ENCODE measurements around the gene ZNF534. TPM values are rescaled to one million over a fixed set of nuclear protein-coding genes. Genes with fewer than 3 reads are reported as not detected.
"Not testable (repeated sequence)": the region's sequence is repeated elsewhere in the genome, so short reads cannot be mapped to it uniquely, and the experiment has no call there.

Gene ZNF534
- total and polyA plus RNA-seq, 9 donors: 0.22 to 1.2 (median 0.70) TPM

DNA sequence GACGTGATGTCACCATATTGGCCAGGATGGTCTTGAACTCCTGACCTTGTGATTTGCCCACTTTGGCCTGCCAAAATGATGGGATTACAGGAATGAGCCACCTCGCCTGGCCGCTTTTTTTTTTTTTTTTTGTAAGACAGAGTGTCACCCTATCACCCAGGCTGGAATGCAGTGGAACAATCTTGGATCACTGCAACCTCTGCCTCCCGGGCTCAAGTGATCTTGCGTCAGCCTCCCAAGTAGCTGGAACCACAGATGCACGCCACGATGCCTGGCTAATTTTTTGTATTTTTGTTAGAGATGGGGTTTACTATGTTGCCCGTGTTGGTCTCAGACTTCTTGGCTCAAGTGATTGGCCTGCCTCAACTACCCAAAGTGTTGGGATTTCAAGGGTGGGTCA, 69.6 kb downstream of the ZNF534 start:
- H3K27ac ChIP-seq (ENCODE audit: low read length): no peak overlapping the region
- no peak for DNase-seq
- 95% methylated on average over 6 of the region's 8 CpGs for WGBS (ENCODE audit: insufficient coverage)
- peaks cover 7% of the 10 kb centered on the region for H3K36me3 ChIP-seq (ENCODE audit: control insufficient read depth, insufficient read depth, low read length)
- H3K4me3 ChIP-seq (ENCODE audit: low read length): no peak overlapping the region
- H3K27me3 ChIP-seq (ENCODE audit: control insufficient read depth, insufficient read depth, low read length): no peaks in the 10 kb centered on the region
- no peaks in the 10 kb centered on the region for H3K4me1 ChIP-seq (ENCODE audit: control insufficient read depth, insufficient read depth, low read length)
- no peaks in the 10 kb centered on the region for H3K9me3 ChIP-seq (replicated peaks; ENCODE audit: control insufficient read depth, low read depth, low read length)

DNA sequence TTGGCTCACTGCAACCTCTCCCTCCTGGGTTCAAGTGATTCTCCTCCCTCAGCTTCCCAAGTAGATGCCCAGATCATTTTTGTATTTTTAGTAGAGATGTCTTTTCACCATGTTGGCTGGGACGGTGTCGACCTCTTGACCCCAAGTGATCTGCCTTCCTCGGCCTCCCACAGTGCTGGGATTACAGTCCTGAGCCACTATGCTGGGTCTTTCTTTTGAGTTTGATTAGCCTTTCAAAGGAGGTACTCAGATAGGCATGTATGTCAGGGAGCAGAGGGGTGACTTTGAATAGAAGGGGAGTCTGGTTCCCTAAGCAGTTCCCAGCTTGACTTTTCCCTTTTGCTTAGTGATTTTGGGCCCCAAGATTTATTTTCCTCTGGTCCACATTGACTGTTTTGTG, 71.5 kb downstream of the ZNF534 start:
- H3K36me3 ChIP-seq (ENCODE audit: control insufficient read depth, insufficient read depth, low read length): not testable (repeated sequence)

DNA sequence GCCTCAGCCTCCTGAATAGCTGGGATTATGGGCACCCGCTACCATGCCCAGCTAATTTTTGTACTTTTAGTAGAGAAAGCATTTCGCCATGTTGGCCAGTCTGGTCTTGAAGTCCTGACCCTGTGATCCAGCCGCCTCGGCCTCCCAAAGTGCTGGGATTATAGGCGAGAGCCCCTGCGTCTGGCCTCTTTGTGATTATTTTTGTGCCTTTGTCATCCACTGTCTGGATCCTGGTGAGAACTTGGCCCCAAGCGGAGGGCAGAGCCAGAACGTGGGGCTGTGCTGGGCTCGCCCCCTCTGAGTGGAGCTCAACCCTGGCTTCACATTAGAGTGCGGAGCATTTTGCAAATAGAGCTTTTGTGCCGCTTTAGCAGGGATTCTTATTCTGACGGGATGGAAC, 72.0 kb downstream of the ZNF534 start:
- H3K36me3 ChIP-seq (ENCODE audit: control insufficient read depth, insufficient read depth, low read length); H3K27ac ChIP-seq (ENCODE audit: low read length); DNase-seq; H3K4me3 ChIP-seq (ENCODE audit: low read length); H3K9me3 ChIP-seq (replicated peaks; ENCODE audit: control insufficient read depth, low read depth, low read length); H3K27me3 ChIP-seq (ENCODE audit: control insufficient read depth, insufficient read depth, low read length); H3K4me1 ChIP-seq (ENCODE audit: control insufficient read depth, insufficient read depth, low read length): not testable (repeated sequence)
- 85% methylated on average over 10 of the region's 12 CpGs for WGBS (ENCODE audit: insufficient coverage)

More for the DNA sequence above, 71.5 kb downstream of the ZNF534 start:
- H3K27me3 ChIP-seq (ENCODE audit: control insufficient read depth, insufficient read depth, low read length); H3K4me1 ChIP-seq (ENCODE audit: control insufficient read depth, insufficient read depth, low read length); H3K4me3 ChIP-seq (ENCODE audit: low read length); H3K9me3 ChIP-seq (replicated peaks; ENCODE audit: control insufficient read depth, low read depth, low read length); H3K27ac ChIP-seq (ENCODE audit: low read length); DNase-seq: not testable (repeated sequence)
- 7% methylated on average over 2 of the region's 3 CpGs for WGBS (ENCODE audit: insufficient coverage)

Other genes with a start within 250 kb of the ZNF534 start
- gene PPP2R1A, start 239.1 kb upstream of the ZNF534 start, total RNA-seq: 136 TPM
- gene PPP2R1A, start 239.1 kb upstream of the ZNF534 start, polyA plus RNA-seq (ENCODE audit: insufficient read depth in 1 of 8, insufficient read length in 8 of 8, low replicate concordance in 1 of 8): 100 to 1,000 TPM; 278 to 349 (median 314) TPM
- gene ZNF766, start 159.6 kb upstream of the ZNF534 start, total RNA-seq: 17.3 TPM
- 10 to 100 TPM in 5 of 8 donors, 1 to 10 TPM in 3; 6.5 to 13.6 (median 10.8) TPM for gene ZNF766, start 159.6 kb upstream of the ZNF534 start, polyA plus RNA-seq (ENCODE audit: insufficient read depth in 1 of 8, insufficient read length in 8 of 8, low replicate concordance in 1 of 8)
- gene ZNF480, start 132.0 kb upstream of the ZNF534 start, total RNA-seq: 9.0 TPM
- gene ZNF480, start 132.0 kb upstream of the ZNF534 start, polyA plus RNA-seq (ENCODE audit: insufficient read depth in 1 of 8, insufficient read length in 8 of 8, low replicate concordance in 1 of 8): 1 to 10 TPM; 5.8 to 9.9 (median 8.8) TPM
- gene ZNF610, start 92.9 kb upstream of the ZNF534 start, total RNA-seq: 4.3 TPM
- 1 to 10 TPM; 2.9 to 5.3 (median 3.9) TPM for gene ZNF610, start 92.9 kb upstream of the ZNF534 start, polyA plus RNA-seq (ENCODE audit: insufficient read depth in 1 of 8, insufficient read length in 8 of 8, low replicate concordance in 1 of 8)
- 25.4 TPM for gene ZNF880, start 59.2 kb upstream of the ZNF534 start, total RNA-seq
- gene ZNF880, start 59.2 kb upstream of the ZNF534 start, polyA plus RNA-seq (ENCODE audit: insufficient read depth in 1 of 8, insufficient read length in 8 of 8, low replicate concordance in 1 of 8): 10 to 100 TPM; 11.0 to 16.7 (median 14.9) TPM
- gene ZNF528, start 31.3 kb upstream of the ZNF534 start, total RNA-seq: 30.0 TPM
- 10 to 100 TPM; 14.1 to 27.8 (median 17.3) TPM for gene ZNF528, start 31.3 kb upstream of the ZNF534 start, polyA plus RNA-seq (ENCODE audit: insufficient read depth in 1 of 8, insufficient read length in 8 of 8, low replicate concordance in 1 of 8)
- gene ZNF578, start 24.4 kb downstream of the ZNF534 start, total RNA-seq: 5.9 TPM
- gene ZNF578, start 24.4 kb downstream of the ZNF534 start, polyA plus RNA-seq (ENCODE audit: insufficient read depth in 1 of 8, insufficient read length in 8 of 8, low replicate concordance in 1 of 8): 1 to 10 TPM; 1.3 to 4.1 (median 3.0) TPM
- 15.9 TPM for gene ZNF808, start 98.5 kb downstream of the ZNF534 start, total RNA-seq
- gene ZNF808, start 98.5 kb downstream of the ZNF534 start, polyA plus RNA-seq (ENCODE audit: insufficient read depth in 1 of 8, insufficient read length in 8 of 8, low replicate concordance in 1 of 8): 1 to 10 TPM; 3.6 to 7.6 (median 5.6) TPM
- gene ZNF701, start 141.1 kb downstream of the ZNF534 start, total RNA-seq: 12.5 TPM
- 10 to 100 TPM in 1 of 8 donors, 1 to 10 TPM in 7; 6.4 to 10.7 (median 8.4) TPM for gene ZNF701, start 141.1 kb downstream of the ZNF534 start, polyA plus RNA-seq (ENCODE audit: insufficient read depth in 1 of 8, insufficient read length in 8 of 8, low replicate concordance in 1 of 8)
- 45.7 TPM for gene ZNF83, start 209.2 kb downstream of the ZNF534 start, total RNA-seq
- 10 to 100 TPM; 25.6 to 53.9 (median 36.5) TPM for gene ZNF83, start 209.2 kb downstream of the ZNF534 start, polyA plus RNA-seq (ENCODE audit: insufficient read depth in 1 of 8, insufficient read length in 8 of 8, low replicate concordance in 1 of 8)

Measured in muscle of leg (tissue), 11 donors.